ENCODE measurements around the gene HSPA1L.
"Not testable (repeated sequence)": the region's sequence is repeated elsewhere in the genome, so short reads cannot be mapped to it uniquely, and the experiment has no call there.

HSPA1L gene

GRCh38 chr6:31836474-31837368, 21.6 kb upstream of the HSPA1L start:
- DNase-seq = no peak

- peak; percentile 25 for DNase-seq
Measured at GRCh38 chr6:31836047-31836473, 21.0 kb upstream of the HSPA1L start.

- peak; percentile 96 for DNase-seq
Measured at GRCh38 chr6:31834367-31835250, 19.5 kb upstream of the HSPA1L start.

GRCh38 chr6:31831350-31832215, 16.5 kb upstream of the HSPA1L start:
- DNase-seq = no peak

- peak; percentile 21 for DNase-seq
Measured at GRCh38 chr6:31830886-31831335, 15.8 kb upstream of the HSPA1L start.

GRCh38 chr6:31829633-31830283, 14.7 kb upstream of the HSPA1L start:
- peak; percentile 89 for DNase-seq

- DNase-seq = peak; percentile 100
Measured at GRCh38 chr6:31827286-31828079, 12.4 kb upstream of the HSPA1L start, which contains the start of gene HSPA1B. TSS of gene HSPA1B (plus strand) at chr6:31827738. CDS start at chr6:31827951, 213 bp downstream.

GRCh38 chr6:31826793-31827285, 11.8 kb upstream of the HSPA1L start:
- DNase-seq = no peak

- DNase-seq = no peak
Measured at GRCh38 chr6:31825553-31825952, 10.5 kb upstream of the HSPA1L start.

- not testable (repeated sequence) for DNase-seq
Measured at GRCh38 chr6:31823592-31824196, 8.6 kb upstream of the HSPA1L start.

- DNase-seq = peak; percentile 84
Measured at GRCh38 chr6:31822036-31822821, 7.1 kb upstream of the HSPA1L start.

- DNase-seq = no peak
Measured at GRCh38 chr6:31821301-31822035, 6.4 kb upstream of the HSPA1L start.

- not testable (repeated sequence) for DNase-seq
Measured at GRCh38 chr6:31820399-31820798, 5.3 kb upstream of the HSPA1L start.

- no peak for DNase-seq
Measured at GRCh38 chr6:31819871-31820299, 4.8 kb upstream of the HSPA1L start.

GRCh38 chr6:31817929-31818511, 2.9 kb upstream of the HSPA1L start:
- DNase-seq = not testable (repeated sequence)

GRCh38 chr6:31817133-31817928, 2.2 kb upstream of the HSPA1L start:
- not testable (repeated sequence) for DNase-seq

GRCh38 chr6:31814677-31815024, 432 bp downstream of the HSPA1L start:
- DNase-seq = peak; percentile 98
